Breast epithelium (tissue), 4 donors: ENCODE measurements around the gene BMP7. TPM values are rescaled to one million over a fixed set of nuclear protein-coding genes. Genes with fewer than 3 reads are reported as not detected.

Experiments used
- DNase-seq, 2 donors: peaks; one replicate each; pipeline ENCODE4 v3.0.0-alpha.2; 2019; ENCODE audit warnings: low spot score in 2 of 2
- H3K27ac ChIP-seq, 2 donors: fragments of 200-600 bp; sonication (generic) in 1 of 2; one replicate each; pipeline ENCODE4 v1.5.1; 2016 to 2019; ENCODE audit warnings: mild to moderate bottlenecking in 1 of 2
- H3K27me3 ChIP-seq, 2 donors: fragments of 200-600 bp; sonication (generic) in 1 of 2; one replicate each; pipeline versions ENCODE4 v1.5.1 to v1.6.0; 2017 to 2019; ENCODE audit warnings: control low read depth in 1 of 2, mild to moderate bottlenecking in 1 of 2
- H3K36me3 ChIP-seq: fragments of 200-600 bp; one replicate; pipeline ENCODE4 v1.5.1; 2019
- H3K4me1 ChIP-seq, 2 donors: fragments of 200-600 bp; sonication (generic); one replicate each; pipeline ENCODE4 v1.5.1; 2016 to 2019; ENCODE audit warnings: control low read depth in 1 of 2
- H3K4me3 ChIP-seq, 3 donors: fragments of 200-600 bp; sonication (generic); 1 replicate in 2 of 3; 2 replicates in 1 of 3; pipeline ENCODE4 v1.5.1; 2016 to 2019; ENCODE audit warnings: mild to moderate bottlenecking in 3 of 3, moderate library complexity in 2 of 3
- H3K9me3 ChIP-seq, 2 donors: fragments of 200-600 bp; sonication (generic) in 1 of 2; one replicate each; pipeline ENCODE4 v1.5.1; 2016 to 2019; ENCODE audit warnings: control low read depth in 1 of 2
- POLR2A ChIP-seq: fragments of 450-650 bp; IDR thresholded peaks from one replicate; pipeline ENCODE4 v1.6.1; 2016; ENCODE audit warnings: antibody characterized with exemption, mild to moderate bottlenecking, moderate library complexity
- POLR2AphosphoS5 ChIP-seq, 3 donors: sonication (generic); formaldehyde crosslinking; IDR thresholded peaks; one replicate each; pipeline ENCODE4 v1.6.1; 2017; ENCODE audit warnings: antibody characterized with exemption in 3 of 3
- intact Hi-C: fragments of 100-400 bp; cut with DNase I; formaldehyde crosslinking; loops from one replicate; pipeline ENCODE4 v1.15.1; 2023; ENCODE audit warnings: low total_unique reads
- total RNA-seq, 3 donors: library from RNA; depleted of rRNA; stranded (reverse); fragments of >200 nt; gene quantifications; one replicate each; pipeline ENCODE4 v1.1.0, GENCODE V29; 2016
- TF ChIP-seq, protein P1 (sequence below), 3 donors: fragments of 450-650 bp; IDR thresholded peaks; one replicate each; pipeline ENCODE4 v1.5.1; 2016 to 2017; ENCODE audit warnings: antibody characterized with exemption in 3 of 3, mild to moderate bottlenecking in 3 of 3, moderate library complexity in 3 of 3

BMP7 gene
- total RNA-seq, 3 donors from 2014 or later, result 1.6 to 3.8 (median 1.8) TPM

DNA sequence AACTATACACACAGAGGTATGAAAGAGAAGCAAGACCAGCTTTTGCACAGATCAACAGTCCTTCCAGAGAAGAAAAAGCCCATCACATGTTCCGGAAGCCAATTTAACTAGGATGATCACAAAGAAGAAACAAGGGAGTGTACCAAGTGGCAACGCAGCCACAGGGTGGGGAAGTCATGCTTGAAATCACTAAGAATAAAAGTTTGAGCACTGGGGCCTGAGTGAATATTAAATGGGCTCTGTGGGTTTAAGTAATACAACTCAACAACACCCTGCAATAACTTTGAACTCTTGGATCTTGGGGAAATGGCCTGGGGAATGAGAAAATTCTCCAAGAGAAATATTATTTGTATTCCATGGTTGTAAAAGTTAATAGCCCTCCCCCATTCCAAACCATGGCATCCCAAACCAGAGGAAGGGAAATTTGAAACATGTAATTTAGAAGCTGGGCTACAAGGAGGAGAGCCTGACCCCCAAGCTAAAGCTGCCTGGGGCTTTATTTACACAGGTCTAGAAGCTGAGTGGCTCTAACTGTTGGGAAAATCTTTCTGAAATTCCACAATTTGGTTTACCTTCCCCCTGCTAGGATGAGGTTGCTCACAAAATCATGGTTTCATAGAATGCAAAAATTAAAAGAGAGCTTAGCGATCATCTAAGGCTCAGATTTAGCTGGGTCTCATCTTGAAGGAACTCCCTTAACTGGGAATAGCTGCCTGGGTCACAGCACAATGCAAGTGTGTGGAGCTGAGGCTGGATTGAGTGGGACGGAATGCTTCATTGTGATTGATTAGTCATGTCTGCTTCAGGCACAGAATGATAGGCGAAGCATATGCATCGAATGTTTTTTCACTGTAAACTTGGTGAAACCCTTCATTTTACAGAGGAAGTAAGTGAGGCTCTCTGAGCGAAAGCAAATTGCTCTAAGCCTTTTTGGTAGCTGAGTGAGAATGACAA is 143.6 kb downstream of the BMP7 start:
- intact Hi-C loops, result no loop called here
- no peak for DNase-seq
- Histone ChIP-seq H3K36me3 (no peaks in the 10 kb centered on the region), H3K4me3 (no peak overlapping the region), H3K27me3 (no peaks in the 10 kb centered on the region), H3K27ac (no peak overlapping the region), H3K4me1 (no peaks in the 10 kb centered on the region), H3K9me3 (no peaks in the 10 kb centered on the region)
- no peak for TF ChIP-seq POLR2AphosphoS5 (IDR thresholded peaks at IDR 0.05)
- no peak for TF ChIP-seq POLR2A

DNA sequence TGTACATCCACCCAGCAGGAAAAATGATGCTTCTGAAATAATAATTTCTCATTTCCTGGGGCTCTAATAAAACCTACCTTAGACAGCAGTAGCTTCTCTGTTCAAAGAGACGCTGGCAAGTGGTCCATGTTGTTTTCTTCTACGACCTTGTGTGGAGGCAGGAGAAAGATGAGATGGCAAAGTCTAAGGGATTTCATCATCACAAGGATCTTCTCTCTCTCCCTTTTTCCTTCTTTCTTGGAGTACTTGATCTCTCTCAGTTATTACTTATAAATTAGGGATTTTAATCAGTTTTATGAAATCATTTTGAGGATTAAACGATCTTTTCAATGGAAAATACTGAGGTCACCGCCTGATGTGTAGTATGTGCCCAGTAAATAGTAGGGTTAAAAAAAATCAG is 147.5 kb downstream of the BMP7 start:
- Histone ChIP-seq H3K27ac (no peak overlapping the region), H3K9me3 (no peaks in the 10 kb centered on the region), H3K4me1 (no peaks in the 10 kb centered on the region), H3K27me3 (no peaks in the 10 kb centered on the region), H3K4me3 (no peak overlapping the region), H3K36me3 (no peaks in the 10 kb centered on the region)
- intact Hi-C loops, result no loop called here
- no peak for DNase-seq
- TF ChIP-seq POLR2AphosphoS5 (IDR thresholded peaks at IDR 0.05) (no peak), POLR2A (no peak)
- TF ChIP-seq, protein P1, sequence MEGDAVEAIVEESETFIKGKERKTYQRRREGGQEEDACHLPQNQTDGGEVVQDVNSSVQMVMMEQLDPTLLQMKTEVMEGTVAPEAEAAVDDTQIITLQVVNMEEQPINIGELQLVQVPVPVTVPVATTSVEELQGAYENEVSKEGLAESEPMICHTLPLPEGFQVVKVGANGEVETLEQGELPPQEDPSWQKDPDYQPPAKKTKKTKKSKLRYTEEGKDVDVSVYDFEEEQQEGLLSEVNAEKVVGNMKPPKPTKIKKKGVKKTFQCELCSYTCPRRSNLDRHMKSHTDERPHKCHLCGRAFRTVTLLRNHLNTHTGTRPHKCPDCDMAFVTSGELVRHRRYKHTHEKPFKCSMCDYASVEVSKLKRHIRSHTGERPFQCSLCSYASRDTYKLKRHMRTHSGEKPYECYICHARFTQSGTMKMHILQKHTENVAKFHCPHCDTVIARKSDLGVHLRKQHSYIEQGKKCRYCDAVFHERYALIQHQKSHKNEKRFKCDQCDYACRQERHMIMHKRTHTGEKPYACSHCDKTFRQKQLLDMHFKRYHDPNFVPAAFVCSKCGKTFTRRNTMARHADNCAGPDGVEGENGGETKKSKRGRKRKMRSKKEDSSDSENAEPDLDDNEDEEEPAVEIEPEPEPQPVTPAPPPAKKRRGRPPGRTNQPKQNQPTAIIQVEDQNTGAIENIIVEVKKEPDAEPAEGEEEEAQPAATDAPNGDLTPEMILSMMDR (IDR thresholded peaks at IDR 0.05), result no peak

Other genes with a start within 250 kb of the BMP7 start
- gene SPO11, start 63.2 kb upstream of the BMP7 start, total RNA-seq, result not detected
- gene RAE1, start 84.6 kb upstream of the BMP7 start, total RNA-seq, result 10 to 100 TPM; 13.8 to 26.9 (median 17.4) TPM
- gene RBM38, start 124.8 kb upstream of the BMP7 start, total RNA-seq, result 10 to 100 TPM in 2 of 3 donors, 1 to 10 TPM in 1; 5.1 to 13.5 (median 10.5) TPM